Sigmoid colon (tissue), 4 donors: ENCODE data around the gene ZFYVE1.

Experiments
- EP300 ChIP-seq, 4 donors: sonication (generic); formaldehyde crosslinking; IDR thresholded peaks; one replicate each; pipeline ENCODE4 v1.6.1; 2017; ENCODE audit warnings: antibody characterized with exemption in 4 of 4
- POLR2A ChIP-seq, 2 donors: fragments of 450-650 bp; IDR thresholded peaks; one replicate each; pipeline ENCODE4 v1.6.1; 2016; ENCODE audit warnings: antibody characterized with exemption in 2 of 2, mild to moderate bottlenecking in 2 of 2, moderate library complexity in 2 of 2
- POLR2AphosphoS5 ChIP-seq, 4 donors: sonication (generic); formaldehyde crosslinking; IDR thresholded peaks; one replicate each; pipeline ENCODE4 v1.6.1; 2017; ENCODE audit warnings: antibody characterized with exemption in 4 of 4
- TF ChIP-seq, protein P1 (sequence below), 4 experiments: fragments of 450-650 bp in 3 of 4; fragments of 200-600 bp in 1 of 4; IDR thresholded peaks; one replicate each; pipeline ENCODE4 v1.5.1; 2016 to 2019; ENCODE audit warnings: antibody characterized with exemption in 4 of 4, mild to moderate bottlenecking in 3 of 4, moderate library complexity in 2 of 4

DNA sequence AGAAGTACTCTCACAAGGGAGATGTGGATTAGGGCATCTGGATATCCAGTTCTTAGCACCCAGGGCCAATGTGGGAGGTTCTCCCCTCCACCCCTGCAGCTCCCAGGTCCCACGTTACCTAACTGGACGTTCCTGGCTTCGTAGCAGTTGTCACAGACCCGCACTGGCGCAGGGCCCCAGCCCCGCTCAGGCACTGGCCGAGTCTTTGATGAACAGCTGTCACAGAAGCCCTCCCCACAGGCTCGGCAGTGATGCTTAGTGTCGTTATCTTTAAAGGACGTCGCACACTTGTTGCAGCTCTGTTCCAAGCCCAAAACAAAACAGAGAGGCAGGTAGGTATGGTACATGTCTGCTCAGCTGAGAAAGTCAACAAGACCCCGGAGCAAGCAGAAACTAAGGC lies 52.2 kb downstream of the ZFYVE1 start:
- no peak for TF ChIP-seq POLR2A (IDR thresholded peaks at IDR 0.05)
- TF ChIP-seq, protein P1, sequence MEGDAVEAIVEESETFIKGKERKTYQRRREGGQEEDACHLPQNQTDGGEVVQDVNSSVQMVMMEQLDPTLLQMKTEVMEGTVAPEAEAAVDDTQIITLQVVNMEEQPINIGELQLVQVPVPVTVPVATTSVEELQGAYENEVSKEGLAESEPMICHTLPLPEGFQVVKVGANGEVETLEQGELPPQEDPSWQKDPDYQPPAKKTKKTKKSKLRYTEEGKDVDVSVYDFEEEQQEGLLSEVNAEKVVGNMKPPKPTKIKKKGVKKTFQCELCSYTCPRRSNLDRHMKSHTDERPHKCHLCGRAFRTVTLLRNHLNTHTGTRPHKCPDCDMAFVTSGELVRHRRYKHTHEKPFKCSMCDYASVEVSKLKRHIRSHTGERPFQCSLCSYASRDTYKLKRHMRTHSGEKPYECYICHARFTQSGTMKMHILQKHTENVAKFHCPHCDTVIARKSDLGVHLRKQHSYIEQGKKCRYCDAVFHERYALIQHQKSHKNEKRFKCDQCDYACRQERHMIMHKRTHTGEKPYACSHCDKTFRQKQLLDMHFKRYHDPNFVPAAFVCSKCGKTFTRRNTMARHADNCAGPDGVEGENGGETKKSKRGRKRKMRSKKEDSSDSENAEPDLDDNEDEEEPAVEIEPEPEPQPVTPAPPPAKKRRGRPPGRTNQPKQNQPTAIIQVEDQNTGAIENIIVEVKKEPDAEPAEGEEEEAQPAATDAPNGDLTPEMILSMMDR (IDR thresholded peaks at IDR 0.05): no peak
- no peak for TF ChIP-seq EP300 (IDR thresholded peaks at IDR 0.05)
- TF ChIP-seq POLR2AphosphoS5 (IDR thresholded peaks at IDR 0.05): no peak
